Panc1 (cell line): ENCODE results near the gene ABI3BP.

Experiments used
- POLR2AphosphoS5 ChIP-seq: IDR thresholded peaks from 2 replicates; pipeline ENCODE4 v1.6.1; 2012; ENCODE audit warnings: mild to moderate bottlenecking, low read depth, low read length, moderate library complexity
- TCF7L2 ChIP-seq: IDR thresholded peaks from 2 replicates; pipeline ENCODE4 v1.6.1; 2011; ENCODE audit warnings: mild to moderate bottlenecking, low read depth, low read length, inconsistent platforms
- TF ChIP-seq, protein P1 (sequence below): fragments of 450-650 bp; IDR thresholded peaks from 2 replicates; pipeline ENCODE4 v1.5.1; 2017; ENCODE audit warnings: mild to moderate bottlenecking

GRCh38 chr3:100978011-100978659, 15.1 kb downstream of the ABI3BP start:
- no peak for TF ChIP-seq TCF7L2
- TF ChIP-seq, protein P1, sequence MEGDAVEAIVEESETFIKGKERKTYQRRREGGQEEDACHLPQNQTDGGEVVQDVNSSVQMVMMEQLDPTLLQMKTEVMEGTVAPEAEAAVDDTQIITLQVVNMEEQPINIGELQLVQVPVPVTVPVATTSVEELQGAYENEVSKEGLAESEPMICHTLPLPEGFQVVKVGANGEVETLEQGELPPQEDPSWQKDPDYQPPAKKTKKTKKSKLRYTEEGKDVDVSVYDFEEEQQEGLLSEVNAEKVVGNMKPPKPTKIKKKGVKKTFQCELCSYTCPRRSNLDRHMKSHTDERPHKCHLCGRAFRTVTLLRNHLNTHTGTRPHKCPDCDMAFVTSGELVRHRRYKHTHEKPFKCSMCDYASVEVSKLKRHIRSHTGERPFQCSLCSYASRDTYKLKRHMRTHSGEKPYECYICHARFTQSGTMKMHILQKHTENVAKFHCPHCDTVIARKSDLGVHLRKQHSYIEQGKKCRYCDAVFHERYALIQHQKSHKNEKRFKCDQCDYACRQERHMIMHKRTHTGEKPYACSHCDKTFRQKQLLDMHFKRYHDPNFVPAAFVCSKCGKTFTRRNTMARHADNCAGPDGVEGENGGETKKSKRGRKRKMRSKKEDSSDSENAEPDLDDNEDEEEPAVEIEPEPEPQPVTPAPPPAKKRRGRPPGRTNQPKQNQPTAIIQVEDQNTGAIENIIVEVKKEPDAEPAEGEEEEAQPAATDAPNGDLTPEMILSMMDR, result no peak
- TF ChIP-seq POLR2AphosphoS5, result no peak
